Stimulated activated naive CD8-positive, alpha-beta T cell treated with anti-CD3 and anti-CD28 coated beads, Interleukin-15, Interleukin-2, amounts not matched to agents 100 U/mL and 50 U/mL, for 24 hours (primary cell): Measurements from ENCODE around the gene LMTK2.

Experiments used
- ATAC-seq: fragments of 150-1000 bp; cut with Tn5 transposase; one replicate; pipeline ENCODE4 v1.10.0; 2021
- DNase-seq: peaks from one replicate; pipeline ENCODE4 v3.0.0; 2021

LMTK2 gene

DNA sequence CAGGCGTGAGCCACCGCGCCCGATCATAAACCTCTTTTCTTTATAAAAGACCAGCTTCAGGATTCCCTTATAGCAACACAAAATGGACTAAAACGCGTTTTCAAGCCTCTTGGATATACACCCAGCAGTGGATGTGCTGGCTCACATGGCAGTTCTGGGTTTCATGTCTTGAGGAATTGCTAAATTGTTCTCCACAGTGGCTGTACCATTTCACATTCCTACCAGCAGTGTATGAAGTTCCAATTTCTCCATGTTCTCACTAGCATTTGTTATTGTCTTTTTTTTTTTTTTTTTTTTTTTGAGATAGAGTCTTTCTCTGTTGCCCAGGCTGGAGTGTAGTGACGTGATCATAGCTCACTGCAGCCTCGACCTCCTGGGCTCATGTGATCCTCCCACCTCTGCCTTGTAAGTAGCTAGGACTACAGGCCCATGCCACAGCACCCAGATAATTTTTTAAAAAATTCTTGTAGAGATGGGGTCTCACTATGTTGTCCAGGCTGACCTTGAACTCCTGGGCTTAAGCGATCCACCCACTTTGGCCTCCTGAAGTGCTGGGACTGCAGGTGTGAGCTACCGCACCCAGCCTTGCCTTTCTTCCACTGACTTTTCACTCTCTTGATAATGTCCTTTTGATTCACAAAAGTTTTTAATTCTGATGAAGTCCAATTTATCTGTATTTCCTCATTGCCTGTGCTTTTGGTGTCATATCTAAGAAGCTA is 127.9 kb downstream of the LMTK2 start:
- ATAC-seq, result no peak
- DNase-seq, result no peak

DNA sequence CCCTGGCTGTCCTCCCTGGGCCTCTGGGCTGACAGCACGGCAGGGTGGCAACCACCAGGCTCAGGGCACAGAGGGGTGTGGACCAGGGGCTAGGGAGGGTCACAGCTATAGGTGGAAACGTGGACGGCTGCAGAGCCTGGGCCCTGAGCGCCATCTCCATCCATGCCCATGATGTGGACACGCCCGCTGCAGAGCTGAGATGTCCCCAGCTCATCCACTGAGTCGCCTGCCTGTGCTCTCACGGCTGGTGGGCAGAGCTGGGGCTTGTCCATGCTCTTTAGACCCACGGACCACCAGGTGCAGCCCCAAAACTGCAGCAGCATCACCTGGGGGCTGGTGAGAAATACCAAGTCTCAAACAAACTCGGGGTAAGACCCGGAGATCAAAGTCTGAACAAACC is 129.2 kb downstream of the LMTK2 start:
- no peak for DNase-seq
- ATAC-seq, result no peak

DNA sequence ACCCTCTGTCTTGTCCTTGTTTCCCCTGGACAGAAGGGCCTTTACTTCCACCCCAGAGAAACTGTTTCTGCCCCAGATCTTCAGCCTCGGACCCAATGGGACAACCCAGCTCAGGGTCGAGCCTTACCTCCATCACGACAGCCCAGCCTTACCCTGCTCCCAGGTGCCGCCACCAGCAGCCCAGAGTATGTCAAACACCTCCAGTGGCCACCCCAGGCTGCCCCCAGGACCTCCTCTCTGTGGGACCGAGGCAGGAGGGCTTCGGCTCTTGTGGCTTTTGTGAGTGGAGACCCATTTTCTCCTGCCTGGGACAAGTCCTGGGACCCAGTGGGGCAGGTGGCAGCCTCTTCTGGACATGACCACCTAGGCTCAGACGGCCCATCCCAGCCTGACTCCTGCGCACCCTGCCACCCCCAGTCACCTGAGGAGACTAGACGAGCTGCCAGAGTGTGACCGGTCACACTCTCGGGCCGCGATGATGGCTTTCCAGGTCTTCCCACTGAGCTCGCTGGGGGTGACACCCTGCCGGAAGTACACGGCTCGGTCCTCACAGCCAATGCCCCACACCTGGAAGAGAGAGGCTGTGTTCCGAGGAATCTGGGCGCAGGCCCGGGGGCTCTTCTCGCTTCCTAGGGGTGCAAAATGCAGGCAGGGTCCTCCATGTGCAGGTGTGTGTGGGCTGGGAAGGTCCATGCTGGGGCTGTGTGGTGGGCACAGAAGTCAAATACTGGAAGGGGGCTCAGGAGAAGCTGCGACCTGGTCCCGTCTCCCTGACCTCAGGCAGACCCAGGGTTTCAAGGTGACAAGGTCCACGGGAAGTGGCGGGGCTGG is 129.9 kb downstream of the LMTK2 start:
- ATAC-seq (no peak), DNase-seq (no peak)

DNA sequence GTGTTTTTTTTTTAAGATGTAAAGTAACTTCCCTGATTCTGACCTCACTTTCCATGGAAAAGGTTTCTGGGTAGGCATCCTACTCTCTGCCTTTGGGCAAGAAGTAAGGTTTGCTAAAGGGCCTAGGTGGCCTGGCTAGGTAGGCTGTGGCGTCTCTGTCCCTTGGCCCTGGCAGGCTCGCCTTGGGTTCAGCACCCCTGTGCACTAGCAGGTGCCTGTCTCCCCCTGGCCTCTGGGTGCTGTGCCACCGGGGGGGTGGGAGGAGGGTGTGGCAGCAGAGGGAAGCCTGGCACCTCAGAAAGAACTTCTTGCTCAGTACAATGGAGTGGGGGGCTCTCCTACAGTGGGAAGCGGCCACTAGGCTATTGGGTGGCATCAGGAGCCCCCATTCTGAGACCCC is 131.4 kb downstream of the LMTK2 start:
- ATAC-seq (no peak), DNase-seq (no peak)

DNA sequence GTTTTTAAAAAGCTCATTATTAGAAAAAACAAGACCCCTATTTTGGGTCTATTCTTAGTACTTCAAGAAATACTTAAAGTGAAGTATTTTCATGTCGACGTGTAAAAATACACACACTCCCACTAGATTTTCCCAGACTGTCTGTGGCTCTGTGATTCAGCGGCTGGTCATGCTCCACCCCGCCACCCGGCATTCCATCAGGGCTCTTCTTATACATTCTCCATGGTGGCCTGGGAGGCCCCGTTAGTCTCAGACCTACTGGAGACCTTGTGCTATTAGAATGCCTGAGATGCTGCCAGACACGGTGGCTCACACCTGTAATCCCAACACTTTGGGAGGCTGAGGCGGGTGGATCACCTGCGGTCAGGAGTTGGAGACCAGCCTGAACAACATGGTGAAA is 132.3 kb downstream of the LMTK2 start:
- no peak for DNase-seq
- ATAC-seq, result no peak

DNA sequence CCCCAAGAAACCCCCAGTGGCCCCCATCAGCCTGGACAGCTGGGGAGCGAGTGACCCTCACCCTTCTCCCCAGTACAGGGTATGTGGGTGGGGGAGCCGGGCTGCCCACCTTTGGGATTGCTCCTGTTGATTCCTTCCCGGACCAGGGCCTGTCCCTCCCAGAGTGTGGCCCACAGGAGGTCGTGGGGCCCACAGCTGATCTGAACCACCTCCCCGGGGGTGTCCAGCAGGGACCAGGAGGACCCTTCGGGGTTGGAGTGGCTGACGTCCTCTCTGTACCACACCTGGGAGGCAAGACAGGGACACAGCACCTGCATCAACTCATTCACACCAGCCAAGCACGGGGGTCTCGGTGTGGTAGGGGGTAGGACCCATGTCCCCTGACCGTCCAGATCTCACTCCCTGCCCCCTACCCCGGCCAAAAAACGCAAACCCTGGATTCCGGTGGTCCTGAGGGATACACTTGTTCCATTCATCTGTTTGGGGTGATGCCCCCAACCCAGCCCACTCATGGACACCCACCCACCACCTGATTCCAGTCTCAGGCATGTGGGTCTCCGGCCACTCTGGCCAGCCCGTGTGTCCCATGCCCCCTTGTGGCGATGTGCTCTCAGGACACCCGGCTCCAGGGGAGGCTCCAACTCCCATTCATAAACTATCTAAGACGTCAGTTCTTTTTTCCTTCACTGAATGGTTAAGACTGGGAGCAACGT is 134.5 kb downstream of the LMTK2 start:
- ATAC-seq, result peak; percentile 36
- peak; percentile 43 for DNase-seq

DNA sequence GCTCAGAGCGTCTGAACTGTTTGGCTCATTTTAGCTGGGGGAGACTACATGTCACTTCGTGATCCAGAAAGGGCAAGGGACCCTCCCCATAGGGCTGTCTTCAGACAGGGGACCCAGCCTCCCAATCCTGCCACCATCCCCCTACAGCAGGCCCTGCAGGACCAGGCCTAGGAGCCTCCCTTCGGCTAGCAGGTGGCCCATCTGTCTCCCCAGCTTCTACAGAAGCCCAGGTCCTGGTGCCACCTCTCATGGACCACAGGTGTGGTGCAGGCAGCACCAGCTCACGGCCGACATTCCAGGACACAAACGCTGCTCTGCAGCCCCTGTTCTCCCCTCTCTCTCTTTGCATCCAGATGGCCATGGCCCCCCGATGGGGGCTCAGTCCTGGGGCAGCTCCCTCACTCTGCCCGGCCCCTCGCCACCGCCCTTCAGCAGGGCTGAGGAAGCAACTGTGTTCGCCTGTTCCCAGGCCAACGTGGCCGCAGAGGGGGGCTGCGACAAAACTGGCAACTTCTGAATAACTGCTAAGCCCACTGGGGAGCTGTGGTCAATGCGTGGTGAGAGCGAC is 135.1 kb downstream of the LMTK2 start:
- ATAC-seq, result no peak
- DNase-seq, result no peak

DNA sequence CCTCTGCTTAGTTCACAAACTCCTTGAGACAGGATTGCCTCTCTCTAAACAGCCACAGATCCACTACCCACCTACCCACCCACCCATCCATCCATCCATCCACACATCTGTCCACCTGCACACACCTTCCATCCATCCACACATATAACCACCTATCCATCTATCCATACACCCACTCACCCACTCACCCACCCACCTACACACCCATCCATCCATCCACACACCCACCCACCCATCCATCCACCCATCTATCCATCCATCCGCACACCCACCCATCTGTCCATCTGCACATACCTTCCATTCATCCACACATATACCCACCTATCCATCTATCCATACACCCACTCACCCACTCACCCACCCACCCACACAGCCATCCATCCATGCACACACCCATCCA is 135.7 kb downstream of the LMTK2 start:
- no peak for ATAC-seq
- DNase-seq, result no peak

DNA sequence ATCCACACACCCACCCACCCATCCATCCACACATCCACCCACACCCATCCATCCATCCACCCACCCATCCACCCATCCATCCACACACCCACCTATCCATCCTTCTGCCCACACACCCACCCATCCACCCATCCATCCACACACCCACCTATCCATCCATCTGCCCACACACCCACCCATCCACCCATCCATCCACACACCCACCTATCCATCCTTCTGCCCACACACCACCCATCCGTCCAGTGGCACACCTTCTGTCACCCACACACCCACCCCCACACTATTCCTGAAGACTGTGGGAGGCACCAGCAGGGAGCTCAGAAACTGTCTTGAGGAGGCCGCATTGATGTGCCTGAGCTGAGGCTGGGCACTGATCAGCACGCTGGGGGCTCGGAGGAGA is 136.3 kb downstream of the LMTK2 start:
- DNase-seq (no peak), ATAC-seq (no peak)

DNA sequence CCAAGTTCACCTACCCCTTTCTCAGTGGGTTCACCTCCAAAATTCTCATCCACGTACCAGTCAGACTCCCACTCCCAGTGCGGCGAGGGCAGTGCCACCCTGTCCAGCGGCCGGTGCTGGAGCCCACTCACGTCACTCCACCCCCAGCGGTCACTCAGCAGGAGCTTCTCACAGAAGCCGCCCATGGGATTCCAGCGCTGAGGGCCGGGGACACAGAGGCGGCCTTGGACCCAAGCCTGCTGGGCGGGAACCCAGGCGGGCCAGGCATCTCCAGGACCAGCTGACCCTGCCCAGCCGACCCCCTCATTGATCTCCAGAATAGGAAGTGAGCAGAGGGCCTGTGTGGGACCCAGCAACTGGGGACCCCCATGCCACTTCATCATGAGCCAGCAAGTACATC is 138.2 kb downstream of the LMTK2 start:
- no peak for ATAC-seq
- no peak for DNase-seq

DNA sequence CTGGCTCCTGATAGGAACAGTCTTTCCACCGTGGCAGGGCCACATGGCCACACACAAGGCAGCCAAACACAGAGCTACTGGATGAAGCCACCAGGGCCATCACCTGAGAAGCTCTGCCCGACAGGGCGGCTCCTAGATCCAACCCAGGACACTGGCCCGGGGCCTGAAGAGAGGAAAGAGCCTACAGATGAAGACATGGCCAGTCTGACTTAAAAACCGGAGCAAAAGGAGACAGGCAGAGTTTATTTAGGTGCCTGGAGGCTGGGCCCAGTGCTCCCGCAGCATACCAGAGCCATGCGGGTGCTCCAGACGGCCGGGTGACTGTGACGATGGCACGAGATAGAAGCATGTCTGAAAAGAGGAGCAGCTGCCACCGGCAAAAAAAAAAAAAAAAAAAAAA is 141.5 kb downstream of the LMTK2 start:
- no peak for DNase-seq
- no peak for ATAC-seq

DNA sequence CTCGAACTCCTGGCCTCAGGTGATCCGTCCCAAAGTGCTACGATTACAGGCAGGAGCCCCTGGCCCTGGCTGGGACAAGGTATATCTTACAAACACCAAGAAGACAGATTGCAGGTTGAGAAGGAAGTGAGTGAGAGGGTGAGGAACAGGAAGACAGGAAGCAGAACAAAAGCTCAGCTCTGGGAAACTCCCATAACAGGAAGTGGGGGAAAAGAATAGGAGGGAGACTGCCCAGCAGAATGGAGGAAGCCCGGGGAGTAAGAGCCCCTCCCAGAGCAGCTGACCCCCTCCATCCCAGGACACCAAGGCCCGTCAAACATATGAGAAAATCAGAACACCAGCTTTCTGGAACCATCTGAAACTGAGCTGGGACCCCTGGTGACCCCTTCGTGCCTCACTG is 142.4 kb downstream of the LMTK2 start:
- DNase-seq (no peak), ATAC-seq (no peak)

DNA sequence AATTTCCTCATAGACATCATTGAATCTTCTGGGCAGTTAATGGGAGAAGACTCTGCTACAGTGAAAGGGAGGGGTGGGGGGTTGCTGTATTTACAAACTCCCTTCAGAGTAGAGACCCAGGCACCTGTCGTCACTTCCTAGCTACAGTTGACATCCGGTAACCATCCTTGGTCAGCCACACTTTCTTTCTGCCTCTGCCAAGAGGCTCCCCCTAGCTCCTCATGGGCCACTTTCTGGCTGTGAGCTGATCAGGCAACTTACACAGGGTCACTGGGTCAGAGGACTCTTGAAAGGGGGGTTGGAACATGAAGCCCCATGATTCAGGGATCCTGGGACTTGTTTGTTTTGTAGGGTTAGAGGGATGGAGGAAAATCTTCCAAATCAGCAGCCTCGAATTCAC is 144.1 kb downstream of the LMTK2 start:
- DNase-seq (peak; percentile 37), ATAC-seq (no peak)

DNA sequence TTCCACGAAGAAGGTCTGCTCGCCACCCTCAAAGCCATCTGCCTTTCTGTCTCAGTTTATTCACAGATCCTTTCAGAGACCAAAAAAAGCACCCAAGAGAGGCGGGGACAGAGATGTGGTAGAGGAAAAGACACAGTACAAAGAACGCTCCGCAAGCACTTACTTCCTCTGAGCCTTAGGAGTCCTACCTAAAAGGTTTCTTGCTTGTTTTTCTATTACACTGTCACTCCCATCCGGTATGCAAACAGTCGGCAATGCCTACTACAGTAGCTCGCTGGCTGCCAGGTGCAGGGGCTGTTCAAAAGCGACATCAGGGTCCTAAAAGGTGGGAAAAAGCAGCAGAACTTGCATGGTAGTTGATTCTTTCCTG is 144.6 kb downstream of the LMTK2 start:
- ATAC-seq (no peak), DNase-seq (peak; percentile 15)

DNA sequence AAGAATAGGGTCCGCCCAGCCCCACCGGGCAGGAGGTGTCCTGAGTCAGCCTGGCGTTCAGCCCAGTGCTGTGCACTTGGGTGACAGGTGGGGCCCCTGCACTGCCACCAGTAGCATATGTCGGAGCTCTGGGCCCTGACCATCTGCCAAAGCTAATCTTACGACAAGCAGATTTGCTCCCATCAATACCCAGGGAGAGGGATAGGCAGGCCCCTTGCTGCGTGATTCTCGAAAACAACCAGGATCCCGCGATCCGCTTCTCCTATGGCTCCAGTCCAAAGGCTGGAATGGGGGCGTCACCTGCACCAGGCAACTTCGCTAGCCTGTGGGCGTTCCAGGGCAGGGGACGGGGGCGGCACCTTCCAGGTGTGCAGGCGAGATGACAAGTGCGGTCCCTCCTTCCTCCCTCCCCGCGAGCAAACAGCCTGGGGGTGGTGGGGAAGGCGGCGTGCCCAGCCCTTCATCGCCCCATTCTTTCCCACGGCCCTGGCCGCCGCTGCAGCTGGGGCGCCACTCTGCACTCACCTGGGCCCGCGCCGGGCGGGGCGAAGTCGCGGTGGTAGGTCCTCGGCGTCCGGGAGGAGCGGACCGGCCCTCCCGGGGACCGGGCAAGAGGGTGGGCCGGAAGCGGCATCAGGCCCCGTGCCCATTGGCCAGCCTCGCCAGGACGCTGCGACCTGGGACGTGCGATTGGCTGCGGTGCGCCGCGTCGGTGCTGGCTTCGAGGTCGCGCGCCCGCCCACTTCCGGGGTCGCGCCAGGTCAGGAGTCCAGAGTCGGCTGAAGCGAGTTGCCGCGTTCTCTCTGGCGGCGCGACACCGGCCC is 145.2 kb downstream of the LMTK2 start, which contains the start of gene TECPR1:
TECPR1 (minus strand) TSS at position 632 of the 824 bp plus-strand sequence. CDS start 6,086 bp downstream, outside the sequence.
- peak; percentile 91 for DNase-seq
- ATAC-seq, result peak; percentile 98

DNA sequence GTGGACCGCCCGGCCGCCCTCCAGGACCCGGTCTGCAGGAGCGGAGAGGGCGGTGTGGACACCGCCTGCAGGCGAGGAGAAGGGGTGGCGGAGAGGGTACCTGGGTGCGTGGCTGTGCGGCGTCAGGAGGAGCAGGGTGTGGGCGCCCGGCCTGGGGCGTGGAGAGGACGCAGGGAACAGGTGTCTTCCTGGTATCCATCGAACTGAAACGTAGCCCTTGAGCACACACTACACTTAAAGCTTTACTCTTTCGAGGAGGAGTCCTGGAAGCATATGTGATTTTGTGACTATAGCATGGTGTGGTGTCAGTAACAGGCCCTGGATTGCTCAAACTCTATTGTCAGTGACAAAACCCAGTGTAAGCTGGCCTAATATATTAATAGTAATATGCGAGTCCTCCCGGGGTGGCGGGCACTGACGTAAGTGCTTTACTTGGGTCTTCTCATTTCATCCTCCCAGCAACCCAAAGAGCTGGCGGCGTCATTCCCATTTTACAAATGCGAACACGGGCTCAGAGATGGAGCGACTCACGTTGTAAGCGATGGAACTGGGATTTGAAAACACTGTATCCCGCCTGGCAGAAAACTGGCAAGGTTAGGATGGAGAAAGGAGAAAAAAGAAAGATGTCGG is 145.9 kb downstream of the LMTK2 start:
- no peak for ATAC-seq
- no peak for DNase-seq

DNA sequence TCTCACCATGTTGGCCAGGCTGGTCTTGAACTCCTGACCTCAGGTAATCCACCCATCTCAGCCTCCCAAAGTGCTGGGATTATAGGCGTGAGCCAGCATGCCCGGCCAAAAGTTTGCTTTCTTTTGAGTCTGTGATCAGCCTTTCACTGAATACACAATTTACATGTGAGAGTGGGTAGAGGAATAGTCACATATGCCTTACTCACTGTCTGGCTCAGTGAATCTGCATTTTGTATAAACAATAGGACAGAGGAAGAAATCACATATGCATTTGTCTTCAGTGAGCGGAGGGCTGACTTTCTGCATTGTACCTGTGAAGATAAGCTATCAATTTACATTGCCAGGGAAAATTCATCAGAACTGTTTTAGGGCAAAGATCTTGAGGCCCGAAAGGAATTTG is 147.9 kb downstream of the LMTK2 start:
- ATAC-seq (no peak), DNase-seq (no peak)

DNA sequence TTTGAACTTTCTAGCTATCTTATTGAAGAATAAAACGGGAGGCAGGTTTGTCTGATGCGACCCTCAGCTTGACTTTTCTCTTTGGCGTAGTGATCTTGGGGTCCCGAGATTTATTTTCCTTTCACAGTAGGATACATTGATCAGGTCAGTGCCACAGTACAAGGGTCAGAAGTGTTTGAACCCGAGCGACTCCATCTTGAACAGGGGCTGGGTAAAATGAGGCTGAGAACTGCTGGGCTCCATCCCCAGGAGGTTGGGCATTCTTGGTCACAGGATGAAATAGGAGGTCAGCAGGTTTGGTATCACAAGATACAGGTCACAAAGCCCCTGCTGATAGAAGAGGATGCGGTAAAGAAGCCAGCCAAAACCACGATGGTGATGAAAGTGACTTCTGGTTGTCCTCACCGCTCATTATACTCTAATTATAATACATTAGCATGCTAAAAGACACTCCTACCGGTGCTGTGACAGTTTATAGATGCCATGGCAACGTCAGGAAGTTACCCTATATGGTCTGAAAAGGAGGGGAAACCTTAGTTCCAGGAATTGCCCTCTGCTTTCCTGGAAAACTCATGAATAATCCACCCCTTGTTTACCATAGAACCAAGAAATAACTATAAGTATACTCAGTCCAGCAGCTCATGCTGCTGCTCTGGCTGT is 148.4 kb downstream of the LMTK2 start:
- ATAC-seq, result no peak
- no peak for DNase-seq

DNA sequence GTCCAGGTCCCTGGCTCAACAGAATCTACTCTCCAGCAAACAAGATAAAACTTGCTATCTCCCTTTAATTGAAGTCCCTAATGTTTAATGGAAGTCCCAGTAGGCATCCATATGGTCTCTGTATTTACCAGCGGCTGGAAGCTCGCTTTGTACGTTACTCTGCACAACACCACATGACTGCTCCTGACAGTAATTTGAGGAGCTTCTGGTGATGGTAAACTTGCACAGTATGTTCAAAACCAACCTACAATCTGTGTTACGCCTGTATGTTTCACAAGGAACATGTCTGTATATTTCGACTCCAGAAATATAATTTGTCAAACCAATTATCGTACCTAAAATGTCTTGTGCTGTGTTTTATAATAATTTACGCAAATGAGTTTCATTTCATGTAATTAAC is 149.8 kb downstream of the LMTK2 start:
- ATAC-seq (no peak), DNase-seq (no peak)

DNA sequence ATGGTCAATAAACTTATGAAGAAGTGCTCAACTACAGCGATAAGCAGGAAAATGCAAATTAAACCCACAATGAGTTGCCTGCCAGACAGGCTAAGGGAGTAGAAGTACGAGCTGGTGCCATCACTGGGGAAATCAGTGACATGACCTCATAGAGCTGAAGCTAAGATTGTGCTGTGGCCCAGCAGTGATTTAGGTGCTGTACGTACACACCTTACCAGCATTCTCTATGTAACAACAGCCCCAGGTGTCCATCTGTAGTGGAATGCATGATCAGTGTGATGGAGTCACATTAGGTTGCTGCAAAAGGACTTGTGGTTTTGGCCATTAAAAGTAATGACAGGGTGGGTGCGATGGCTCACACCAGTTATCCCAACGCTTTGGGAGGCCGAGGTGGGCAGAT is 151.0 kb downstream of the LMTK2 start:
- ATAC-seq (no peak), DNase-seq (no peak)
